ENCODE data around the gene CT47B1. TPM values are rescaled to one million over a fixed set of nuclear protein-coding genes. Genes with fewer than 3 reads are reported as not detected.
"Not testable (repeated sequence)": the region's sequence is repeated elsewhere in the genome, so short reads cannot be mapped to it uniquely, and the experiment has no call there.

The CT47B1 gene
- polyA plus RNA-seq, 1 donor from 2014 or later, result not detected

GRCh38 chrX:120839491-120839890 lies 36.2 kb downstream of the CT47B1 start:
- Histone ChIP-seq H4K20me1 (ENCODE audit: insufficient read depth) (no peaks in the 10 kb centered on the region), H3K4me3 (ENCODE audit: low read length) (no peak overlapping the region), H3K36me3 (ENCODE audit: insufficient read depth, low read length) (no peaks in the 10 kb centered on the region), H3K9me2 (ENCODE audit: insufficient read depth, low read length) (no peaks in the 10 kb centered on the region), H3K9ac (ENCODE audit: low read length) (no peak overlapping the region), H2AFZ (ENCODE audit: low read depth, low read length) (no peak overlapping the region), H3K79me2 (replicated peaks; ENCODE audit: insufficient read depth, low read length) (no peaks in the 10 kb centered on the region), H3K27me3 (ENCODE audit: insufficient read depth, low read depth, low read length) (no peaks in the 10 kb centered on the region), H3F3A (ENCODE audit: insufficient read depth, low read length, poor library complexity, severe bottlenecking) (no peaks in the 10 kb centered on the region), H3K9me3 (ENCODE audit: low read length) (no peaks in the 10 kb centered on the region), H3K27ac (ENCODE audit: low read length) (no peak overlapping the region), H3K4me2 (ENCODE audit: low read length) (no peak overlapping the region)
- no peak for TF ChIP-seq POLR2AphosphoS5 (IDR thresholded peaks at IDR 0.05)
- TF ChIP-seq SMC3 (conservative IDR thresholded peaks at IDR 0.05; ENCODE audit: poor library complexity), result no peak
- TF ChIP-seq EZH2 (IDR thresholded peaks at IDR 0.05; ENCODE audit: borderline replicate concordance, insufficient read depth, low read length, poor library complexity, severe bottlenecking), result no peak
- TF ChIP-seq EP300 (conservative IDR thresholded peaks at IDR 0.05; ENCODE audit: poor library complexity, severe bottlenecking), result no peak
- TF ChIP-seq CTCF (IDR thresholded peaks at IDR 0.05; ENCODE audit: poor library complexity, severe bottlenecking), result no peak
- TF ChIP-seq TAF1 (IDR thresholded peaks at IDR 0.05; ENCODE audit: low read depth), result no peak
- TF ChIP-seq REST (IDR thresholded peaks at IDR 0.05; ENCODE audit: borderline replicate concordance), result no peak

- H4K20me1 ChIP-seq (ENCODE audit: insufficient read depth); H3K27ac ChIP-seq (ENCODE audit: low read length); H3K27me3 ChIP-seq (ENCODE audit: insufficient read depth, low read depth, low read length); H3K9me3 ChIP-seq (ENCODE audit: low read length); H3K4me3 ChIP-seq (ENCODE audit: low read length); H3K4me2 ChIP-seq (ENCODE audit: low read length); H3F3A ChIP-seq (ENCODE audit: insufficient read depth, low read length, poor library complexity, severe bottlenecking); H3K9ac ChIP-seq (ENCODE audit: low read length); H2AFZ ChIP-seq (ENCODE audit: low read depth, low read length); H3K36me3 ChIP-seq (ENCODE audit: insufficient read depth, low read length); H3K9me2 ChIP-seq (ENCODE audit: insufficient read depth, low read length); H3K79me2 ChIP-seq (replicated peaks; ENCODE audit: insufficient read depth, low read length): not testable (repeated sequence)
These were observed 48.5 kb downstream of the CT47B1 start for GRCh38 chrX:120827213-120827612.

GRCh38 chrX:120825146-120825545 lies 50.5 kb downstream of the CT47B1 start:
- H3K4me2 ChIP-seq (ENCODE audit: low read length), result no peak overlapping the region
- no peaks in the 10 kb centered on the region for H4K20me1 ChIP-seq (ENCODE audit: insufficient read depth)
- no peaks in the 10 kb centered on the region for H3F3A ChIP-seq (ENCODE audit: insufficient read depth, low read length, poor library complexity, severe bottlenecking)
- no peak overlapping the region for H3K27ac ChIP-seq (ENCODE audit: low read length)
- H3K9me2 ChIP-seq (ENCODE audit: insufficient read depth, low read length), result no peaks in the 10 kb centered on the region
- no peak overlapping the region for H3K9ac ChIP-seq (ENCODE audit: low read length)
- no peaks in the 10 kb centered on the region for H3K27me3 ChIP-seq (ENCODE audit: insufficient read depth, low read depth, low read length)
- H3K36me3 ChIP-seq (ENCODE audit: insufficient read depth, low read length), result no peaks in the 10 kb centered on the region
- no peak overlapping the region for H3K4me3 ChIP-seq (ENCODE audit: low read length)
- H3K9me3 ChIP-seq (ENCODE audit: low read length), result no peaks in the 10 kb centered on the region
- H3K79me2 ChIP-seq (replicated peaks; ENCODE audit: insufficient read depth, low read length), result no peaks in the 10 kb centered on the region
- TF ChIP-seq RAD21 (conservative IDR thresholded peaks at IDR 0.05) (no peak), MXI1 (conservative IDR thresholded peaks at IDR 0.05; ENCODE audit: poor library complexity, severe bottlenecking) (no peak), REST (IDR thresholded peaks at IDR 0.05; ENCODE audit: borderline replicate concordance) (no peak)
- H2AFZ ChIP-seq (ENCODE audit: low read depth, low read length), result no peak overlapping the region

All from neural cell (in vitro differentiated cells).